Measurements from ENCODE around the gene MPV17.

GRCh38 chr2:27323596-27324285 lies 844 bp upstream of the MPV17 start:
- TF ChIP-seq CTCF (conservative IDR thresholded peaks at IDR 0.05 in 1 of 2, IDR thresholded peaks at IDR 0.05 in 1 of 2; ENCODE audit: low read depth in 1 of 2, low read length in 2 of 2) (no peak), EZH2 (IDR thresholded peaks at IDR 0.05; ENCODE audit: low read length, missing control alignments) (no peak)

All from fibroblast of lung (primary cell).